ENCODE measurements around the gene JAM2. TPM values are rescaled to one million over a fixed set of nuclear protein-coding genes. Genes with fewer than 3 reads are reported as not detected.
A peak's percentile ranks its signal among the peaks of the same experiment; 100 is the strongest.

The JAM2 gene
- total and polyA plus RNA-seq, 12 donors: 15.3 to 54.4 (median 34.5) TPM

DNA sequence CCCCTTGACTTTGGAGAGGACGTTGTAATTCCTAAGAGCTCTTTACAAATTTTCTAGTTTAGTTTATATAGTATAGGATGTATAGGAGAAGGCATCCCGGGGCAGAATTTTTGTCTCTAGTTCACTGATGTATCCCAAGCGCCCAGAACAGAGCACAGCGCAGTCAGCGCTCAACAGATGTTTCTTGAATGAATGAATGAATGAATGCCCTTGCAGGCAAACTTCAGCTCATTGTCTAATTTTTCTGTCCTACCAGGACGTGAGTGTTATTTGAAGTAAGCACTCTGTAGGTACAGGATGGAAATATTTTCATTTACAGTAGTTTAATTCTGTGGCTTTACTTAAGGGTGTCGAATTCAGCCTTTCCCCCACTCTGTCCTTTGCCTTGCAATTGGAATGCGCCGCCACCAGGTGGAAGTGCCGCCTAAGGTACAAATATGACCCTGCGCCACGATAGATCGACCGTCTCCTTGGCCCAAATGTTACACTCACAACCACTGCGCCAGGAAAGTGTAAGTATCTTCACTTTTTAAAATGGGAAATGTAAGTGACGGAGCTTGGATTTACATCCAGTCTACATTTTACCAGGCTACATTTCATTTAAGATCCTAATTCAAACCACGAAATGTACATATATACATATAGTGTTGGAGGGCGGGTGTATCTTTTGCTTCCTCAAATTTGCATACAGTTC is 30.9 kb upstream of the JAM2 start:
- intact Hi-C loops (cut with DNase I): loop anchor here (1.0 to 10.0 kb wide), 12 partner anchors 31 to 277 kb away; partner anchors contain the start of genes JAM2 (in 3 of the 10), ATP5PF (in 1 of the 10) and GABPA (in 1 of the 10)
- no peaks in the 10 kb centered on the region for H3K9me3 ChIP-seq
- TF ChIP-seq, protein P1, sequence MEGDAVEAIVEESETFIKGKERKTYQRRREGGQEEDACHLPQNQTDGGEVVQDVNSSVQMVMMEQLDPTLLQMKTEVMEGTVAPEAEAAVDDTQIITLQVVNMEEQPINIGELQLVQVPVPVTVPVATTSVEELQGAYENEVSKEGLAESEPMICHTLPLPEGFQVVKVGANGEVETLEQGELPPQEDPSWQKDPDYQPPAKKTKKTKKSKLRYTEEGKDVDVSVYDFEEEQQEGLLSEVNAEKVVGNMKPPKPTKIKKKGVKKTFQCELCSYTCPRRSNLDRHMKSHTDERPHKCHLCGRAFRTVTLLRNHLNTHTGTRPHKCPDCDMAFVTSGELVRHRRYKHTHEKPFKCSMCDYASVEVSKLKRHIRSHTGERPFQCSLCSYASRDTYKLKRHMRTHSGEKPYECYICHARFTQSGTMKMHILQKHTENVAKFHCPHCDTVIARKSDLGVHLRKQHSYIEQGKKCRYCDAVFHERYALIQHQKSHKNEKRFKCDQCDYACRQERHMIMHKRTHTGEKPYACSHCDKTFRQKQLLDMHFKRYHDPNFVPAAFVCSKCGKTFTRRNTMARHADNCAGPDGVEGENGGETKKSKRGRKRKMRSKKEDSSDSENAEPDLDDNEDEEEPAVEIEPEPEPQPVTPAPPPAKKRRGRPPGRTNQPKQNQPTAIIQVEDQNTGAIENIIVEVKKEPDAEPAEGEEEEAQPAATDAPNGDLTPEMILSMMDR (IDR thresholded peaks at IDR 0.05): peak; percentile 87 to 97 (median 94)
- WGBS, 2 donors: 8 to 9% methylated on average over 18 of the region's 18 CpGs
- no peaks in the 10 kb centered on the region for H3K27me3 ChIP-seq
- DNase-seq (peak; percentile 77 to 81), ATAC-seq (peak; percentile 90 to 98 (median 96))
- H3K27ac ChIP-seq: peak overlapping the region in 8 of 10 donors; percentile 53 to 92 (median 80)
- H3K36me3 ChIP-seq: peaks cover 0 to 31% (median 6%) of the 10 kb centered on the region in 9 donors
- peak overlapping the region; percentile 45 to 91 (median 82) for H3K4me3 ChIP-seq
- peaks cover 0 to 36% (median 25%) of the 10 kb centered on the region in 9 donors for H3K4me1 ChIP-seq

- Histone ChIP-seq H3K4me1 (peaks cover 0 to 15% (median 0%) of the 10 kb centered on the region in 9 donors), H3K27ac (no peak overlapping the region), H3K27me3 (no peaks in the 10 kb centered on the region), H3K4me3 (no peak overlapping the region), H3K9me3 (no peaks in the 10 kb centered on the region), H3K36me3 (no peaks in the 10 kb centered on the region)
- no peak for ATAC-seq
- TF ChIP-seq, protein P1 (IDR thresholded peaks at IDR 0.05): no peak
- 88 to 100% methylated on average over 1 of the region's 1 CpG for WGBS, 2 donors
- no peak for DNase-seq
- intact Hi-C loops (cut with DNase I): loop anchor here in 1 of 10 donors (10.0 kb wide), 1 partner anchor 250 kb away; no protein-coding TSS in a partner anchor
Measured at GRCh38 chr21:25614441-25614840, 24.6 kb upstream of the JAM2 start.

- peaks cover 0 to 15% (median 0%) of the 10 kb centered on the region in 9 donors for H3K4me1 ChIP-seq
- intact Hi-C loops (cut with DNase I): loop anchor here in 1 of 10 donors (10.0 kb wide), 1 partner anchor 249 kb away; no protein-coding TSS in a partner anchor
- 38 to 45% methylated on average over 3 of the region's 3 CpGs for WGBS, 2 donors
- no peaks in the 10 kb centered on the region for H3K9me3 ChIP-seq
- H3K36me3 ChIP-seq: no peaks in the 10 kb centered on the region
- H3K27me3 ChIP-seq: no peaks in the 10 kb centered on the region
- DNase-seq (no peak), ATAC-seq (peak in 4 of 8 donors; percentile 54 to 69 (median 60))
- peak overlapping the region in 3 of 10 donors; percentile 34 to 64 (median 55) for H3K27ac ChIP-seq
- H3K4me3 ChIP-seq: no peak overlapping the region
- TF ChIP-seq, protein P1 (IDR thresholded peaks at IDR 0.05): no peak
Measured at GRCh38 chr21:25615880-25616279, 23.2 kb upstream of the JAM2 start.

- no peak overlapping the region for H3K4me3 ChIP-seq
- TF ChIP-seq, protein P1 (IDR thresholded peaks at IDR 0.05): no peak
- intact Hi-C loops (cut with DNase I): loop anchor here in 1 of 10 donors (10.0 kb wide), 1 partner anchor 246 kb away; no protein-coding TSS in a partner anchor
- H3K36me3 ChIP-seq: no peaks in the 10 kb centered on the region
- peaks cover 0 to 15% (median 0%) of the 10 kb centered on the region in 9 donors for H3K4me1 ChIP-seq
- no peak overlapping the region for H3K27ac ChIP-seq
- ATAC-seq (no peak), DNase-seq (no peak)
- 58 to 79% methylated on average over 2 of the region's 2 CpGs for WGBS, 2 donors
- no peaks in the 10 kb centered on the region for H3K9me3 ChIP-seq
- no peaks in the 10 kb centered on the region for H3K27me3 ChIP-seq
Measured at GRCh38 chr21:25619198-25619597, 19.9 kb upstream of the JAM2 start.
